HCT116 (cell line): ENCODE data around the gene ILDR1.

ENCODE experiments used
- ATF3 ChIP-seq: IDR thresholded peaks from 2 replicates; pipeline ENCODE4 v1.6.1; 2012
- EZH2 ChIP-seq: fragments of 200-600 bp; sonication (generic); IDR thresholded peaks from 2 replicates; pipeline ENCODE4 v1.6.1; 2017; ENCODE audit warnings: antibody characterized with exemption, mixed run types
- POLR2A ChIP-seq: IDR thresholded peaks from 2 replicates; pipeline ENCODE4 v1.7.0; 2011; ENCODE audit warnings: borderline replicate concordance; ENCODE audit not compliant: insufficient read depth, insufficient read length; ENCODE audit errors: extremely low read depth
- POLR2AphosphoS5 ChIP-seq: IDR thresholded peaks from 2 replicates; pipeline ENCODE4 v1.6.1; 2011; ENCODE audit warnings: mild to moderate bottlenecking, low read depth, low read length, moderate library complexity
- REST ChIP-seq: IDR thresholded peaks from 2 replicates; pipeline ENCODE4 v1.6.1; 2012; ENCODE audit warnings: low read depth
- YY1 ChIP-seq: IDR thresholded peaks from 2 replicates; pipeline ENCODE4 v1.6.1; 2011; ENCODE audit warnings: low read length, low read depth, moderate library complexity, mild to moderate bottlenecking; ENCODE audit not compliant: insufficient replicate concordance; ENCODE audit errors: extremely low read depth
- TF ChIP-seq, protein P1 (sequence below), 3 experiments: fragments of 200-600 bp in 1 of 3; sonication (generic) in 1 of 3; IDR thresholded peaks in 2 of 3; conservative IDR thresholded peaks in 1 of 3; 2 replicates each; pipeline ENCODE4 v1.5.1; 2012 to 2017; ENCODE audit warnings: low read depth in 2 of 3, low read length in 2 of 3, antibody characterized with exemption in 1 of 3, borderline replicate concordance in 1 of 3, control low read depth in 1 of 3, mild to moderate bottlenecking in 1 of 3, mixed read lengths in 1 of 3, mixed run types in 1 of 3, moderate library complexity in 1 of 3; ENCODE audit not compliant: insufficient read depth in 1 of 3

- TF ChIP-seq POLR2A (no peak), ATF3 (no peak), POLR2AphosphoS5 (no peak), EZH2 (no peak), REST (no peak), YY1 (no peak)
- TF ChIP-seq, protein P1, sequence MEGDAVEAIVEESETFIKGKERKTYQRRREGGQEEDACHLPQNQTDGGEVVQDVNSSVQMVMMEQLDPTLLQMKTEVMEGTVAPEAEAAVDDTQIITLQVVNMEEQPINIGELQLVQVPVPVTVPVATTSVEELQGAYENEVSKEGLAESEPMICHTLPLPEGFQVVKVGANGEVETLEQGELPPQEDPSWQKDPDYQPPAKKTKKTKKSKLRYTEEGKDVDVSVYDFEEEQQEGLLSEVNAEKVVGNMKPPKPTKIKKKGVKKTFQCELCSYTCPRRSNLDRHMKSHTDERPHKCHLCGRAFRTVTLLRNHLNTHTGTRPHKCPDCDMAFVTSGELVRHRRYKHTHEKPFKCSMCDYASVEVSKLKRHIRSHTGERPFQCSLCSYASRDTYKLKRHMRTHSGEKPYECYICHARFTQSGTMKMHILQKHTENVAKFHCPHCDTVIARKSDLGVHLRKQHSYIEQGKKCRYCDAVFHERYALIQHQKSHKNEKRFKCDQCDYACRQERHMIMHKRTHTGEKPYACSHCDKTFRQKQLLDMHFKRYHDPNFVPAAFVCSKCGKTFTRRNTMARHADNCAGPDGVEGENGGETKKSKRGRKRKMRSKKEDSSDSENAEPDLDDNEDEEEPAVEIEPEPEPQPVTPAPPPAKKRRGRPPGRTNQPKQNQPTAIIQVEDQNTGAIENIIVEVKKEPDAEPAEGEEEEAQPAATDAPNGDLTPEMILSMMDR (IDR thresholded peaks at IDR 0.05 in 2 of 3, conservative IDR thresholded peaks at IDR 0.05 in 1 of 3; ENCODE audit: borderline replicate concordance in 1 of 3, insufficient read depth in 1 of 3, low read depth in 2 of 3, low read length in 2 of 3) = no peak
These were observed 2.6 kb downstream of the ILDR1 start for GRCh38 chr3:122019493-122019892.
